Gastrocnemius medialis (tissue), 4 donors: ENCODE measurements around the gene WNT3.

Source experiments
- CTCF ChIP-seq, 5 experiments: fragments of 450-650 bp in 3 of 5; fragments of 200-600 bp in 2 of 5; sonication (generic) in 2 of 5; IDR thresholded peaks in 4 of 5; conservative IDR thresholded peaks in 1 of 5; 1 replicate in 4 of 5; 2 replicates in 1 of 5; pipeline ENCODE4 v1.5.1; 2016 to 2019; ENCODE audit warnings: antibody characterized with exemption in 5 of 5, mild to moderate bottlenecking in 3 of 5, moderate library complexity in 3 of 5
- POLR2A ChIP-seq, 2 donors: fragments of 450-650 bp; IDR thresholded peaks; one replicate each; pipeline ENCODE4 v1.6.1; 2017; ENCODE audit warnings: antibody characterized with exemption in 2 of 2, mild to moderate bottlenecking in 2 of 2, moderate library complexity in 2 of 2

- no peak for TF ChIP-seq CTCF (IDR thresholded peaks at IDR 0.05 in 4 of 5, conservative IDR thresholded peaks at IDR 0.05 in 1 of 5)
- no peak for TF ChIP-seq POLR2A (IDR thresholded peaks at IDR 0.05)
Measured at GRCh38 chr17:46788300-46788699, 30.2 kb downstream of the WNT3 start.
